NB4 (cell line): ENCODE results near the gene MTHFD2L.
A peak's percentile ranks its signal among the peaks of the same experiment; 100 is the strongest.

Experiments
- DNase-seq: peaks from one replicate; pipeline ENCODE4 v3.0.0; 2010; ENCODE audit warnings: low read depth
- H3K4me3 ChIP-seq: one replicate; pipeline ENCODE4 v1.5.1; 2011; ENCODE audit warnings: mild to moderate bottlenecking, low read depth, low read length, moderate library complexity
- CTCF ChIP-seq: IDR thresholded peaks from one replicate; pipeline ENCODE4 v1.5.1; 2012; ENCODE audit warnings: low read depth, low read length
- MYC ChIP-seq: IDR thresholded peaks from 2 replicates; pipeline ENCODE4 v1.6.1; 2011; ENCODE audit warnings: low read depth, low read length
- POLR2A ChIP-seq: IDR thresholded peaks from 2 replicates; pipeline ENCODE4 v1.6.1; 2011; ENCODE audit warnings: mild to moderate bottlenecking; ENCODE audit not compliant: insufficient read length; ENCODE audit errors: extremely low read depth
- TF ChIP-seq, protein P1 (sequence below): IDR thresholded peaks from 2 replicates; pipeline ENCODE4 v1.6.1; 2011; ENCODE audit warnings: low read depth, low read length

MTHFD2L gene

DNA sequence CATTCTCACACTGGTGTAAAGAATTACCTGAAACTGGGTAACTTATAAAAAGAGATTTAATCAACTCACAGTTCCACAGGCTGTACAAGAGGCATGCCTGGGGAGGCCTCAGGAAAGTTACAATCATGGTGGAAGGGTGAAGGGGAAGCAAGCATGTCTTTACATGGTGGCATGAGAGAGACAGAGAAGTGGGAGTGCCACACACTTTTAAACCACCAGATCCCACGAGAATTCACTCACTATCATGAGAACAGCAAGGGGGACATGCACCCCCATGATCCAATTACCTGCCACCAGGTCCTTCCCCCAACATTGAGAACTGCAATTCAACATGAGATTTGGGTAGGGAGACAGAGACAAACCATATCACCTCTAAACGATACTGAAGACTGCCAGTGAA is 173.3 kb downstream of the MTHFD2L start:
- no peak for TF ChIP-seq MYC
- TF ChIP-seq CTCF, result no peak
- TF ChIP-seq, protein P1, sequence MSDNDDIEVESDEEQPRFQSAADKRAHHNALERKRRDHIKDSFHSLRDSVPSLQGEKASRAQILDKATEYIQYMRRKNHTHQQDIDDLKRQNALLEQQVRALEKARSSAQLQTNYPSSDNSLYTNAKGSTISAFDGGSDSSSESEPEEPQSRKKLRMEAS, result no peak
- TF ChIP-seq POLR2A, result no peak
- DNase-seq, result no peak

GRCh38 chr4:74331944-74332343 is 174.0 kb downstream of the MTHFD2L start:
- TF ChIP-seq MYC, result no peak
- TF ChIP-seq, protein P1, result no peak
- TF ChIP-seq POLR2A, result no peak
- no peak for TF ChIP-seq CTCF
- DNase-seq, result no peak
- no peak overlapping the region for H3K4me3 ChIP-seq

More for the DNA sequence above, 173.3 kb downstream of the MTHFD2L start:
- no peak overlapping the region for H3K4me3 ChIP-seq

DNA sequence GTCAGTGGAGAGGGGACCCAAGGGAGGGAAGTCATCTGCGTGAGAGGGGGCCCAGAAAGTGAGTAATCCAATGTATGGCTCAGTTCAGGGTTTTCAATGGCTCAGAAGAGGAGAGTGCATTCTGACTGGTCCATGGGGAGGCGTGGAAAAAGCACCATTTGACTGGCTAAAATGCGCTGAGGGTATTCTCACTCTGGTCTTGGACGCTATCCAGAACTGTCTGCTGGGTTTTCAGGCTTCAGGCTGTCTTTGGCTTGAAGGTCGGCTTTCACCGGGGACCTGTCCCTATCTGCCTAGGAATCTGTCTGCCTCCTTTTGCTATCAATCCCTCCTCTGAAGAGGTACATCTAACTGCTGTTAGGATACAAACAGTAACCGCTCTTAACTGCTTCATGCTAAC is 176.7 kb downstream of the MTHFD2L start:
- H3K4me3 ChIP-seq, result no peak overlapping the region
- no peak for DNase-seq
- TF ChIP-seq POLR2A, result no peak
- TF ChIP-seq, protein P1, result no peak
- TF ChIP-seq CTCF, result no peak
- no peak for TF ChIP-seq MYC

DNA sequence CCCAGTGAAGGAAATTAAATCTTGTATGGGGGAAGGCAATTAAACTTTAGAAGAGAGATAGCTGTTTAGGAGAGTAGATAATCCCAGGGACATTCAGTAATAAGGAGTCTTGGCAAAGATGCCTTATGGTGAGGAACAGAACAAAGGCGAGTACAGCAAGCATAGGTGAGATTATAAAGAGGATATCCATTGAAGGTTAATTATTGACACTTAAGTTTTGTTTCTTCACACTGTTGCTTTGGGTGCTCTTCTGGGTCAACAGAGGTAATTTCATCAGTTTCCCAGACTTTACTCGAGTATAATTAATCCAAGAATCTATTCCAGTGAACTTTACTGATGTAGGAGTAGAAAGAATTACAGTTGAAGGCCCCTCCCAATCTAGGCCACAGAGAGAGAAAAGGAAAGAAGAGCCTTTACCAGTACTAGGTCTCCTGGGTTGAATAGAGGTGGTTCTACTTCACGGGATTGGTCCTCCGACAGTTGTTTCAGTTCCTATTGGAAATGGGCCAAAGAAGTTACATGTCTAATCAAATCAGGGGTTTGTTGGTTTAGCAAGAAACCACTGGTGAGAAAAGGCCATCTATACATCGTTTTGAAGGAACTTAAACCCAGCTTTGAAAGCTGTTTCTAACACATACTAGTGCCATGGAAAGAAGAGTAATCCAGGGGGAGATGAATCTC is 177.6 kb downstream of the MTHFD2L start:
- DNase-seq, result no peak
- no peak overlapping the region for H3K4me3 ChIP-seq
- TF ChIP-seq, protein P1, result no peak
- TF ChIP-seq CTCF (no peak), POLR2A (no peak), MYC (no peak)

- TF ChIP-seq, protein P1, result no peak
- no peak for TF ChIP-seq POLR2A
- TF ChIP-seq MYC, result no peak
- no peak for TF ChIP-seq CTCF
- DNase-seq, result peak; percentile 68
- no peak overlapping the region for H3K4me3 ChIP-seq
Measured at GRCh38 chr4:74338792-74339333, 180.9 kb downstream of the MTHFD2L start.
